ENCODE measurements around the gene CLEC17A. TPM values are rescaled to one million over a fixed set of nuclear protein-coding genes. Genes with fewer than 3 reads are reported as not detected.

Gene CLEC17A
- total RNA-seq, 6 experiments from 2014 or later: not detected

GRCh38 chr19:14553939-14554243 is 29.0 kb upstream of the CLEC17A start:
- DNase-seq (no peak), ATAC-seq (no peak)
- H3K4me1 ChIP-seq: peaks cover 0 to 58% (median 11%) of the 10 kb centered on the region in 4 donors

GRCh38 chr19:14554382-14554812 is 28.5 kb upstream of the CLEC17A start:
- TF ChIP-seq POLR2A (IDR thresholded peaks at IDR 0.05): no peak
- peak in 3 of 4 donors; percentile 14 to 29 (median 28) for TF ChIP-seq CTCF (IDR thresholded peaks at IDR 0.05)
- Histone ChIP-seq H3K4me1 (peaks cover 0 to 58% (median 11%) of the 10 kb centered on the region in 4 donors), H3K36me3 (no peaks in the 10 kb centered on the region), H3K27me3 (no peaks in the 10 kb centered on the region), H3K27ac (peak overlapping the region; percentile 38 to 77 (median 76)), H3K4me3 (no peak overlapping the region), H3K9me3 (no peaks in the 10 kb centered on the region)
- intact Hi-C loops (cut with DNase I): loop anchor here in 1 of 2 donors (10.0 kb wide), 1 partner anchor 50 kb away; no protein-coding TSS in a partner anchor
- ATAC-seq (peak; percentile 68 to 90 (median 84)), DNase-seq (peak; percentile 73 to 87 (median 87))
- 60% methylated on average over 1 of the region's 6 CpGs for WGBS (ENCODE audit: insufficient coverage, low coverage, low lambda C conversion rate, missing lambda C conversion rate)

More at GRCh38 chr19:14553939-14554243, 29.0 kb upstream of the CLEC17A start:
- Histone ChIP-seq H3K4me3 (no peak overlapping the region), H3K9me3 (no peaks in the 10 kb centered on the region), H3K27ac (peak overlapping the region; percentile 38 to 77 (median 76)), H3K36me3 (peaks cover 0 to 4% (median 0%) of the 10 kb centered on the region in 4 donors), H3K27me3 (no peaks in the 10 kb centered on the region)
- no CpG with 5 or more reads among the region's 9 CpGs for WGBS (ENCODE audit: insufficient coverage, low coverage, low lambda C conversion rate, missing lambda C conversion rate)
- intact Hi-C loops (cut with DNase I): loop anchor here in 1 of 2 donors (10.0 kb wide), 1 partner anchor 49 kb away; no protein-coding TSS in a partner anchor
- TF ChIP-seq POLR2A (IDR thresholded peaks at IDR 0.05): no peak
- no peak for TF ChIP-seq CTCF (IDR thresholded peaks at IDR 0.05)

GRCh38 chr19:14555918-14556661 is 26.8 kb upstream of the CLEC17A start:
- peaks cover 0 to 48% (median 11%) of the 10 kb centered on the region in 4 donors for H3K4me1 ChIP-seq
- DNase-seq: no peak
- intact Hi-C loops (cut with DNase I): loop anchor here in 1 of 2 donors (10.0 kb wide), 1 partner anchor 51 kb away; no protein-coding TSS in a partner anchor
- ATAC-seq: no peak
- no peak overlapping the region for H3K27ac ChIP-seq
- 85% methylated on average over 12 of the region's 12 CpGs for WGBS (ENCODE audit: insufficient coverage, low coverage, low lambda C conversion rate, missing lambda C conversion rate)
- H3K36me3 ChIP-seq: no peaks in the 10 kb centered on the region
- H3K9me3 ChIP-seq: no peaks in the 10 kb centered on the region
- TF ChIP-seq POLR2A (IDR thresholded peaks at IDR 0.05) (no peak), CTCF (IDR thresholded peaks at IDR 0.05) (no peak)
- no peaks in the 10 kb centered on the region for H3K27me3 ChIP-seq
- H3K4me3 ChIP-seq: no peak overlapping the region

- no peaks in the 10 kb centered on the region for H3K27me3 ChIP-seq
- H3K27ac ChIP-seq: no peak overlapping the region
- DNase-seq (peak; percentile 79 to 85 (median 84)), ATAC-seq (peak; percentile 75 to 80 (median 78))
- 87% methylated on average over 2 of the region's 18 CpGs for WGBS (ENCODE audit: insufficient coverage, low coverage, low lambda C conversion rate, missing lambda C conversion rate)
- no peaks in the 10 kb centered on the region for H3K9me3 ChIP-seq
- peaks cover 0 to 42% (median 11%) of the 10 kb centered on the region in 4 donors for H3K4me1 ChIP-seq
- H3K4me3 ChIP-seq: no peak overlapping the region
- intact Hi-C loops (cut with DNase I): loop anchor here in 1 of 2 donors (10.0 kb wide), 1 partner anchor 52 kb away; no protein-coding TSS in a partner anchor
- no peaks in the 10 kb centered on the region for H3K36me3 ChIP-seq
- TF ChIP-seq POLR2A (IDR thresholded peaks at IDR 0.05) (no peak), CTCF (IDR thresholded peaks at IDR 0.05) (peak; percentile 83 to 99 (median 96))
These were observed 26.2 kb upstream of the CLEC17A start for GRCh38 chr19:14556662-14557188.
